Suprapubic skin (tissue), 4 donors: ENCODE results near the gene MYOM3.

ENCODE experiments used
- EP300 ChIP-seq: sonication (generic); formaldehyde crosslinking; IDR thresholded peaks from one replicate; pipeline ENCODE4 v1.6.1; 2017; ENCODE audit warnings: antibody characterized with exemption
- POLR2A ChIP-seq, 2 donors: fragments of 450-650 bp; IDR thresholded peaks; one replicate each; pipeline ENCODE4 v1.6.1; 2017; ENCODE audit warnings: antibody characterized with exemption in 2 of 2, mild to moderate bottlenecking in 2 of 2, moderate library complexity in 2 of 2
- POLR2AphosphoS5 ChIP-seq, 3 donors: sonication (generic); formaldehyde crosslinking; IDR thresholded peaks; one replicate each; pipeline ENCODE4 v1.6.1; 2017; ENCODE audit warnings: antibody characterized with exemption in 3 of 3
- TF ChIP-seq, protein P1 (sequence below), 2 donors: fragments of 200-600 bp in 1 of 2; fragments of 450-650 bp in 1 of 2; sonication (generic) in 1 of 2; IDR thresholded peaks; one replicate each; pipeline ENCODE4 v1.5.1; 2016 to 2019; ENCODE audit warnings: antibody characterized with exemption in 2 of 2, mild to moderate bottlenecking in 1 of 2, moderate library complexity in 1 of 2

DNA sequence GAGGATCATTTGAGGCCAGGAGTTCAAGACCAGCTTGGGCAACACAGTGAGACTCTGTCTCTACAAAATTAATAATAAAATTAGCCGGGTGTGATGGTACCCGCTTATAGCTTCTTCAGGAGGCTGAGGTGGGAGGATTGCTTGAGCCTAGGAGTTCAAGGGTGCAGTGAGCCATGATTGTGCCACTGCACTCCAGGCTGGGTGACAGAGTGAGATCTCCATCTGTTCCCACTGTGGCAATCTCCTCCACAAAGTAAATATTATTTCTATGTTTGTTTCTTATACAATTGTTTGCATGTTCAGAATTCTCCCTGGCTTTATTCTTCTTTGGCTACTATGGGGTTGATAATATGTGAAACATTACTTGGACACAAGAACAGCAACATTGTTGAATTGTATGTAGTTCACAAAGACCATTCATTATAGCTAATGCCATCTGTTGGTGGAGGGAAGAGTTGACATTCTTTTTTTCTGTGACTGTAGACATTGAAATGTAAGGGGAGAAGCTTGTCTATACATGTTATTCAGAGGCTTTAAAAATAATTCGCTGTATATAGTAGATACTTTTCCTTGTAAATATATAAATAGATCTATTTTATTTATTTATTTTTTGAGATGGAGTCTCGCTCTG is 84.0 kb downstream of the MYOM3 start:
- TF ChIP-seq, protein P1, sequence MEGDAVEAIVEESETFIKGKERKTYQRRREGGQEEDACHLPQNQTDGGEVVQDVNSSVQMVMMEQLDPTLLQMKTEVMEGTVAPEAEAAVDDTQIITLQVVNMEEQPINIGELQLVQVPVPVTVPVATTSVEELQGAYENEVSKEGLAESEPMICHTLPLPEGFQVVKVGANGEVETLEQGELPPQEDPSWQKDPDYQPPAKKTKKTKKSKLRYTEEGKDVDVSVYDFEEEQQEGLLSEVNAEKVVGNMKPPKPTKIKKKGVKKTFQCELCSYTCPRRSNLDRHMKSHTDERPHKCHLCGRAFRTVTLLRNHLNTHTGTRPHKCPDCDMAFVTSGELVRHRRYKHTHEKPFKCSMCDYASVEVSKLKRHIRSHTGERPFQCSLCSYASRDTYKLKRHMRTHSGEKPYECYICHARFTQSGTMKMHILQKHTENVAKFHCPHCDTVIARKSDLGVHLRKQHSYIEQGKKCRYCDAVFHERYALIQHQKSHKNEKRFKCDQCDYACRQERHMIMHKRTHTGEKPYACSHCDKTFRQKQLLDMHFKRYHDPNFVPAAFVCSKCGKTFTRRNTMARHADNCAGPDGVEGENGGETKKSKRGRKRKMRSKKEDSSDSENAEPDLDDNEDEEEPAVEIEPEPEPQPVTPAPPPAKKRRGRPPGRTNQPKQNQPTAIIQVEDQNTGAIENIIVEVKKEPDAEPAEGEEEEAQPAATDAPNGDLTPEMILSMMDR (IDR thresholded peaks at IDR 0.05), result no peak
- no peak for TF ChIP-seq POLR2AphosphoS5 (IDR thresholded peaks at IDR 0.05)
- TF ChIP-seq POLR2A (IDR thresholded peaks at IDR 0.05), result no peak
- no peak for TF ChIP-seq EP300
